ENCODE measurements around the gene DMWD.
A peak's percentile ranks its signal among the peaks of the same experiment; 100 is the strongest.

Gene DMWD

DNA sequence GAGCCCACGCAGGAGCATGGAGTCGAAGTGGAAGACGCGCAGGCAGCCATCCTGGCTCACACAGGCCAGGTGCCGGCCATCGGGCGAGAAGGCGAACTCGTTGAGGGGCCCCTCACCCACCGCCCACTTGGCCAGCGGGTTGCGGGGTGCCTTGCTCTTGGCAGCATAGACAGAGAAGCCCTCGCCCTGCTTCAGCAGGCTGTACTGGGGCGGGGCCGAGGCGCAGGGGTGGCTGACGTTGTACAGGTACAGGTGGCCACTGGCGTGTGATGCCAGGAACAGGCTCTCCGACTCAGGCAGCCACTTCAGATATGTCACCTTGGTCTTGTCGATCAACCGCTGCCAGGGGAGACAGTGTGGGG, 6.1 kb downstream of the DMWD start:
- no peak for DNase-seq (ENCODE audit: low read depth in 2 of 2)

- DNase-seq (ENCODE audit: low read depth in 2 of 2): no peak
Observed at GRCh38 chr19:45785781-45786532, 6.7 kb downstream of the DMWD start.

DNA sequence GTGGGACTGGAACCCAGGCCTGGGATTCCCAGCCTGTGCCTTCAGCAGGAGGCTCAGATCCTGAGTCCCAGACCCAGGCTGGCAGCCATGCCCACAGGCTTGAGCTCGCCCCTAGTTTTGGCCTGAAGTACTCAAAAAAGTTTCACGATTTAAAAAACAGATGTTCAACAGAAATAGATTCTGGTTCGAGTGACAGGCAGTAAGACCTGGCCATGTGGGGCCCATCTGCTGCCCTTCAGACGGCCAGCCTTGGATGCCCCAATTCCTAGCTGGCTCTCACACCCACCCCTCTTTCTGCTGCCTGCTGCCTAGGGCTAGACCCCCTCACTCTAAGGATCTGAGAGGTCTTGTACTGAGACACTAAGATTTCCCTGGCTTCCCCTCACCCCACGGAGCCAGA, 7.5 kb downstream of the DMWD start:
- DNase-seq (ENCODE audit: low read depth in 2 of 2): no peak

DNA sequence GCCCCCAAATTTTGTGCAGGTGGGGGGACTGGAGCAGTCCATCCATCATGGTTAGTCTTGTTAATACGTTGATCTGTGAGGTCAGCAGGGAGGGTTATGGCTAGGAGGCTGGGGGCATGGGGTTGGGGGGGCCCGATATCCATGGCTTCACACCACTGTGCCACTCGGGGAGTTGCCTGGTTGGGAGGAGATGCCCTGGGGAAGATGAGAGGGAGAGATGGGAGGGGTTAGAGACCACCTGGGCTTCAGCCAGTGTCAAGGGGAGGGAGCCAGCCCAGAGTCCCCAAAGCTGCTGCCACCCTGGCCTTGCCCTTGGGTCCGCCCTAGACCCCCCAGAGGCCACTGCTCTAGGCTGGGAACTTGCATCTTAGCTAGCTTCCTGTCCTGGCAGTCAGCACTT, 8.5 kb downstream of the DMWD start:
- no peak for DNase-seq (ENCODE audit: low read depth in 2 of 2)

- DNase-seq (ENCODE audit: low read depth in 2 of 2): no peak
Observed at GRCh38 chr19:45782820-45783785, 9.5 kb downstream of the DMWD start.

DNA sequence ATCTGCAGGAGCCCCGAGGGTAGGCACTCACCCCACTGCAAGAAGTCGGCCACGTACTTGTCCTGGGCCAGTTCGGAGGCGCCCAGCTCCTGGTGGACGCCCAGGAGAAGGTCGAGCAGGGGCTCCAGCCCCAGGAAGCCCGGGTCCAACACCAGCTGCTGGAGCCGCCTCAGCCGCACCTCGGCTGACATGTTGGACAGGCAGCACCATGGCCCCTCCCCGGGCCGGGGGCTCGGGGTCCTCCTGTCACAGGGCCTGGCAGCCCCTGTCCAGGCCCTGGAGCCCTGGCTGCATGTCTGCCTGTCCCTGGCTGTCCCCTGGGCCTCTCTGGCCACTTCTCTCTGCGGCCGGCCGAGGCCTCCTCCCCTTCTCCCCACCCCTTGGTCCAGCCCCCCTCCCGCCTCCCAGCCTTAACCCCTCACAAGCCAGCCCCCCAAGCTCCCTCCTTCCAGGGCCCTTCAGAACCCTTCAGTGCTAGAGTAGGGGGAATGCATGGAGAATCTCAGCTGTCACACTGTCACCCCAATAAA, 10.4 kb downstream of the DMWD start, which contains the start of gene DMPK:
Gene DMPK (minus strand): TSS at position 329 of the 530 bp plus-strand sequence. CDS start 138 bp downstream, at position 191.
- DNase-seq (ENCODE audit: low read depth in 2 of 2): no peak

DNA sequence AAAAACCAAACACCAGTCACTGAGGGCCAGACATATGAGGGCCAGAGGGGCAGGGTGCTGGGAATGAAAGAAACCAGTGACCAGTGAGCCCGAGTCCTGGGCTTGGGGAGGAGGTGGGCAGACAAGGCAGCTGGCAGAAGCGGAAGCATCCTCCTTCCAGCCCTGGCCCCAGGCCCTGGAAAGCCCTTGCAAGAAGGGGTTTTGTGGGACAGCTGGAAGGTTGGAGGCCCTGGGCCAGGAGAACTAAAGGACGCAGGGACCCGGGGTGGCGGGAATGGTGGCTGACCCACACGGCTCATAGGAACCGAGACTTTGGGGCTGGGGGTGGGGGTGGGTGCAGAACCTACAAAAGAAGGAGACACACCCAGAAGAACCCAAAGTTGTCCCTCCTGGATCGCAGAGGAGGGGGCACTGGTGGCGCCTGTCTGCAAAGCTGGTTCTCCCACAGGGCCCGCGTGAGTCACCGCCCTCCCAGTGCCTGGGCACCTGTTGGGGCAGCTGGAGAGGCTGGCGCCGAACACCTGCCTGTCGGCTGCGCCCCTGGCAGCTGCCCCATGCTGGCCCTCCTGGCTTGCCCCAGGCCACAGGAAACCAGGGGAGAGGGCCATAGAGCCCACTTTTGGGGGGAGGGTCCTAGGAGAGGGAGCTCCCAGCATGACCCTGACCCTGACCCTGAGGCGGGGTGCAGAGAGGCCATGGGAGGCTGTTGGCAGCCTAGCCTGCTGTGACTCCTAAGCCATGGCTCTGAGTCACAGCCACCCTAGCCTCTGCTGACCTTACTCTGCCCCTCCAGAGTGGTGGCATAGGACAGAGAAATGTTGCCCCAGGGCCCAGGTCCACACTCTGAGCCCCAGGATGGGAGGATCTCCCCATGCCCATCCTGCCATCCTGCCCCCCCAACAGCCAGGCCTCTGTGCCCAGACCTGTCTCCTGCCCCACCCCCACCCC, 11.2 kb downstream of the DMWD start:
- DNase-seq (ENCODE audit: low read depth in 2 of 2): no peak

GRCh38 chr19:45780448-45781213, 12.0 kb downstream of the DMWD start:
- no peak for DNase-seq (ENCODE audit: low read depth in 2 of 2)

- no peak for DNase-seq (ENCODE audit: low read depth in 2 of 2)
Observed at GRCh38 chr19:45780146-45780447, 12.5 kb downstream of the DMWD start.

DNA sequence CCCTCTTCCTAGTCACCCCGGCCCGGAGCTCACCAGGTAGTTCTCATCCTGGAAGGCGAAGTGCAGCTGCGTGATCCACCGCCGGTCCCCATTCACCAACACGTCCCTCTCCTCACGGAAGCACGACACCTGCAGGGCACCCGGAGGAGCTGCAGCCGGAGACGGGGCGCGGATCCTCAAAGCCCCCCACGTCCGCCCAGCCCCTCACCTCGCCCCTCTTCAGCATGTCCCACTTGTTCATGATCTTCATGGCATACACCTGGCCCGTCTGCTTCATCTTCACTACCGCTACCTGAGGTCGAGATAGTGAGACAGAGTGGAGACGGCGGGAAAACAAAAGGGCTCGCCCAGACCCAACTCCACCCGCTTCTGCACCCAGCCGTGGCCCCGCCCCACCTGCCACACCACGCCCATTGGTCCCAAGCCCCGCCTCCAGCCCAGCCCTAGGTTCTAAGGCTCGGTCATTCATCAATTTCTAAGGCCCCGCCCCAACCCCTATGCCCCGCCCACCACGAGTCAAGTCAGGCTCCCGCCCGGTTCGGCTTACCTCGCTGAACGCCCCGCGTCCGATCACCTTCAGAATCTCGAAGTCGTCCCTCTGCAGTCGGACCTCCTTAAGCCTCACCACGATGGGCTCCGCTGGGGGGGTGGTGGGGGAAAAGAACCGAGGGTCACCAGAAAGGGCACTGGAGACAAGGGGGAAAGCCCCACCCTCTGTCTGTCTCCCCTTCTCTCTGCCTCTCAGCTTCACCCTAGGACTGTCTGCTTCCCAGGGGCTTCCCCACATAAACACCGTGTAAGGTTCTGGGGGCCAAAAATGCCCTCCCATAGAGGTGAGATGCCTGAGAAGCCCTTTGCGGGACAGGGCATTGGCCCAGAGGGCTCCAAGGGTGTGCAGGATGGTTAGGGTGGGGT, 13.2 kb downstream of the DMWD start:
- DNase-seq (ENCODE audit: low read depth in 2 of 2): peak; percentile 41 to 91

GRCh38 chr19:45778010-45778661, 14.5 kb downstream of the DMWD start:
- DNase-seq (ENCODE audit: low read depth in 2 of 2): no peak

DNA sequence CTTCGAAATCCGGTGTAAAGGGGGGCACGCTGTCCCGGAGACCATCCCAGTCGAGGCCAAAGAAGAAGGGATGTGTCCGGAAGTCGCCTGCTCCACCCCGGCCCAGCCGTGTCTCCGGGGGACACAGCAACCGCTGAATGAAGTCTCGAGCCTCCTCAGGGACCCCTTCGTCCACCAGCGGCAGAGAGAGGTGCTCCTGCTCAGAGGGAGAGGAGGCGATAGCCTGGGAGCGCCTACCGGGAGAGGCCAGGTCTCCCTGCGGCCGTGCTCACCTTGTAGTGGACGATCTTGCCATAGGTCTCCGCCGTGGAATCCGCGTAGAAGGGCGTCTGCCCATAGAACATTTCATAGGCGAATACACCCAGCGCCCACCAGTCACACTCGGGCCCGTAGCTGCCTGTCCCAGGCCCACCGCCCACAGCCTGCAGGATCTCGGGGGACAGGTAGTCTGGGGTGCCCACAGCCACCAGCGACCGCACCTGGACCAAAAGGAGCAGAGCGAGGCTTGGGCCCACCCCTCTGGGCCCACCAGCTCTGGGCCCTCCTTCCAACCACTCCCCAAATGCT, 15.2 kb downstream of the DMWD start:
- no peak for DNase-seq (ENCODE audit: low read depth in 2 of 2)

DNA sequence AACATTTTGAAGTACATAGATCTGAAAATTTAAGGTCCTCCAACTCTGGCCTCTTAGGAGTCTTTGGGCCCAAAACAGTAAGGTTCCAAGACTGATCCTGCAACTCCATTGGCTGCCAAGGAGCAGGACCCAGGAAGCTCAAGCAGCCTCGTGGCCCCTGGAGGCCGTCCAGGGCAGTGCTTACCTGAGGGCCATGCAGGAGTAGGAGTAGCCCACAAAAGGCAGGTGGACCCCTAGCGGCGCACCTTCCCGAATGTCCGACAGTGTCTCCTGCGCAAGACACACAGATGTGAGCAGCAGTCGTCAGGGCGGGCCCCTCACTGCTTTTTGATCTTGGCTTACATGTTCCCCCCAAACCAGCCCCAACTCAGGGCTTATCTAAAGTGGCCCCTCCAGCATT, 17.9 kb downstream of the DMWD start:
- no peak for DNase-seq (ENCODE audit: low read depth in 2 of 2)

GRCh38 chr19:45773384-45773783, 19.3 kb downstream of the DMWD start:
- DNase-seq (ENCODE audit: low read depth in 2 of 2): no peak

DNA sequence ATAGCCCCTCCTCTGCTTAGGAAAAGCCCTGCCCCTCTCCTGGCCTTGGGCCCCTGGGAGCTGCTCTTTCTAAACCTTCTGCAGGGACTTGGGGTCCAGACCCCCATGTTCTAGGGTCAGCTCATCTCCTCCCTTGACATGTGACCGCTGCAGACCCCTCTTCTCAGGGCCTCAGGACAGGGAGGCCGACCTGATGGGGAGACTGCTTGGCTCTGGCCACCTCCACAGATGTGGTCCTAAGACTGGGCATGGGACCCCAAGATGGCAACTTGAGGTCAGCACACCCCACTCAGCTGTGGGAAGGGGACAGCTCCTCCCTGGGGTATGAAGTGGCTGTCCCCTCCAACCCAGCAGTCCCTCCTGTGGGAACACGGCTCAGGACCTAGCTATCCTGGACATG, 19.7 kb downstream of the DMWD start:
- no peak for DNase-seq (ENCODE audit: low read depth in 2 of 2)

DNA sequence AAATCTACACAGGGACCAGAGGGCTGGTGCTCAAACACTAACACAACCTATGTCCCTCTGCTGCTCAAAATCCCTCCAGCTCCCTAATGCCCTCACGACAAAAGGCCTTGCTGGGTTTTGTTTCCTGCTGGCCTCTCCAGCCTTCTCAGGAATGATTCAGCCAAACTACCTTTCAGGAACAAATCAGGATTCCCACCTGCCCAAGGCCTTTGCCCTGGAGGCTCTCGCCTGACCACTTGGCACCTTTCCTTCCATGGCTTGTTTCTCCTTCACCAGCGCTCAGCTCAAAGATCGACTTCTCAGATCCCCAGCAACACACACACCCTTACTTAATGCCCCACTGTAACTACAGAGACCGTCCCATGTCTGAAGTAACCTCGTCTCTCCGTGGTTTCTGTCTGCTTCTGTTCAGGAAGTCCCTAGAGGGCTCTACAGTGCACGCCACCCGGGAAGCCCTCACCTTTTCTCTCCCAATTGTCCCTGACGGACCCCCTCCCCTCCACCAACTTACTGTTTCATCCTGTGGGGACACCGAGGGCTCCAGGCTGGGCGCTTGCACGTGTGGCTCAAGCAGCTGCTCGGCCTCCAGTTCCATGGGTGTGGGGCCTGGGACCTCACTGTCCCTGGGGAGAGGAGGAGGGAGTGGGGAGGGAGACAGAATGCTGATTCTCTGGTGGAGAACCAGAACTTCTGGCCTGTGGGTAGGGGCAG, 20.4 kb downstream of the DMWD start:
- DNase-seq (ENCODE audit: low read depth in 2 of 2): no peak

DNA sequence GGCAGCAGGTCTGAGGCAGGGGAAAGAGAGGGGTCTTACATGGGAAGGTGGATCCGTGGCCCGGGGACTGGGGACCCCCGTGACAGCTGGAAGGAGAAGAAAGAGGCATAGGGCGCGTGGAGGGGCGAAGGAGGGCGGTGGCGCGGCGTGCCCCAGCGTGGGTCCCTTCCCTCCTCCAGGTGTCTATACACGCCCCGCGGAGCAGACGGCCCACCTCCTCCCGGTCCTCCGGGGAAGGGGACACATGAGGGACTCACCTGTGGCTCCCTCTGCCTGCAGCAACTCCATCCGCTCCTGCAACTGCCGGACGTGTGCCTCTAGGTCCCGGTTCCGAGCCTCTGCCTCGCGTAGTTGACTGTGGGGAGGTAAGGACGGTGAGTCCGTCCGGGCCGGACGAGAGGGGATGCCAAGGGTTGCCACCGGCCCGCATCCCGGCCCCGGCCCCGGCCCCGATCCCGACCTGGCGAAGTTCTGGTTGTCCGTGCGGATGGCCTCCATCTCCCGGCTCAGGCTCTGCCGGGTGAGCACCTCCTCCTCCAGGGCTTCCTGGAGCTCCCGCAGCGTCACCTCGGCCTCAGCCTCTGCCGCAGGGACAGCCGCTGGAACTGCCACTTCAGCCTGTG, 21.2 kb downstream of the DMWD start:
- DNase-seq (ENCODE audit: low read depth in 2 of 2): no peak

All from stimulated activated CD4-positive, alpha-beta T cell treated with anti-CD3 and anti-CD28 coated beads, Interleukin-1b, Interleukin-23, amount 100 ng/mL, for 1 hour (primary cell).